MM.1S (cell line): Measurements from ENCODE around the gene NFATC3.
A peak's percentile ranks its signal among the peaks of the same experiment; 100 is the strongest.

Experiments used
- DNase-seq: peaks from one replicate; pipeline ENCODE4 v3.0.0-alpha.2; 2015
- H2AFZ ChIP-seq: fragments of 300-600 bp; sonication (generic); 2 replicates; pipeline ENCODE4 v1.6.0; 2016; ENCODE audit warnings: antibody characterized with exemption, low read length
- H3F3A ChIP-seq: fragments of 300-600 bp; sonication (generic); 2 replicates; pipeline ENCODE4 v1.6.1; 2016; ENCODE audit warnings: mild to moderate bottlenecking, antibody characterized with exemption, low read length, moderate library complexity, mixed read lengths; ENCODE audit not compliant: insufficient read depth
- H3K27ac ChIP-seq: fragments of 300-600 bp; sonication (generic); 2 replicates; pipeline ENCODE4 v1.5.1; 2016; ENCODE audit warnings: mild to moderate bottlenecking, low read length
- H3K27me3 ChIP-seq: fragments of 300-600 bp; sonication (generic); replicated peaks from 2 replicates; pipeline ENCODE4 v1.6.0; 2016; ENCODE audit warnings: low read length; ENCODE audit not compliant: insufficient read depth
- H3K36me3 ChIP-seq: fragments of 300-600 bp; sonication (generic); replicated peaks from 2 replicates; pipeline ENCODE4 v1.6.1; 2016; ENCODE audit warnings: mild to moderate bottlenecking, low read length, mixed read lengths; ENCODE audit not compliant: insufficient read depth
- H3K4me1 ChIP-seq: fragments of 300-600 bp; sonication (generic); 2 replicates; pipeline ENCODE4 v1.6.1; 2016; ENCODE audit warnings: low read length, mixed read lengths
- H3K4me2 ChIP-seq: fragments of 300-600 bp; sonication (generic); 2 replicates; pipeline ENCODE4 v1.6.0; 2016; ENCODE audit warnings: low read depth, low read length
- H3K4me3 ChIP-seq: fragments of 300-600 bp; sonication (generic); 2 replicates; pipeline ENCODE4 v1.5.1; 2016; ENCODE audit warnings: low read length, mixed read lengths
- H3K79me2 ChIP-seq: fragments of 300-600 bp; sonication (generic); 2 replicates; pipeline ENCODE4 v1.6.1; 2016; ENCODE audit warnings: mixed run types, low read length, mixed read lengths
- H3K9ac ChIP-seq: fragments of 300-600 bp; sonication (generic); 2 replicates; pipeline ENCODE4 v1.6.1; 2016; ENCODE audit warnings: low read length, mixed read lengths
- H3K9me2 ChIP-seq: fragments of 300-600 bp; sonication (generic); replicated peaks from 2 replicates; pipeline ENCODE4 v1.6.1; 2016; ENCODE audit warnings: mild to moderate bottlenecking, low read length, mixed read lengths; ENCODE audit not compliant: insufficient read depth
- H3K9me3 ChIP-seq: fragments of 300-600 bp; sonication (generic); replicated peaks from 2 replicates; pipeline ENCODE4 v1.6.1; 2016; ENCODE audit warnings: mild to moderate bottlenecking, low read length, mixed read lengths; ENCODE audit not compliant: insufficient read depth
- H4K20me1 ChIP-seq: fragments of 300-600 bp; sonication (generic); 2 replicates; pipeline ENCODE4 v1.6.1; 2016; ENCODE audit warnings: mild to moderate bottlenecking, low read length, moderate library complexity, mixed read lengths; ENCODE audit not compliant: insufficient read depth
- CTCF ChIP-seq: fragments of 300-600 bp; sonication (generic); IDR thresholded peaks from 2 replicates; pipeline ENCODE4 v1.5.1; 2016; ENCODE audit warnings: antibody characterized with exemption, low read length, mixed read lengths
- EZH2 ChIP-seq: fragments of 300-600 bp; sonication (generic); optimal IDR thresholded peaks from 2 replicates; pipeline ENCODE3; 2017; ENCODE audit warnings: low read depth, mild to moderate bottlenecking, antibody characterized with exemption, low read length, mixed read lengths
- EZH2phosphoT487 ChIP-seq: fragments of 300-600 bp; sonication (generic); IDR thresholded peaks from 2 replicates; pipeline ENCODE4 v1.6.1; 2018; ENCODE audit warnings: antibody characterized with exemption, low read length

The NFATC3 gene

GRCh38 chr16:68251832-68252231 lies 166.7 kb downstream of the NFATC3 start:
- Histone ChIP-seq H3K9ac (peak overlapping the region; percentile 92), H3K4me3 (peak overlapping the region; percentile 48), H3K4me2 (peak overlapping the region; percentile 97), H3K9me2 (no peaks in the 10 kb centered on the region), H3K4me1 (peaks cover 89% of the 10 kb centered on the region), H3K36me3 (peaks cover 6% of the 10 kb centered on the region), H4K20me1 (no peaks in the 10 kb centered on the region), H3K79me2 (peaks cover 66% of the 10 kb centered on the region), H3F3A (peaks cover 55% of the 10 kb centered on the region), H3K9me3 (no peaks in the 10 kb centered on the region), H2AFZ (no peak overlapping the region), H3K27me3 (no peaks in the 10 kb centered on the region), H3K27ac (peak overlapping the region; percentile 100)
- TF ChIP-seq CTCF (peak; percentile 8; the same call in 1 of the 2 replicates), EZH2 (no peak)
- DNase-seq, result peak; percentile 93

GRCh38 chr16:68252383-68252782 lies 167.2 kb downstream of the NFATC3 start:
- H4K20me1 ChIP-seq, result no peaks in the 10 kb centered on the region
- peaks cover 87% of the 10 kb centered on the region for H3K4me1 ChIP-seq
- no peaks in the 10 kb centered on the region for H3K27me3 ChIP-seq
- H3K4me3 ChIP-seq, result peak overlapping the region; percentile 48
- no peaks in the 10 kb centered on the region for H3K9me3 ChIP-seq
- H3K9me2 ChIP-seq, result no peaks in the 10 kb centered on the region
- no peak overlapping the region for H2AFZ ChIP-seq
- H3K27ac ChIP-seq, result peak overlapping the region; percentile 100
- DNase-seq, result peak; percentile 86
- peak overlapping the region; percentile 97 for H3K4me2 ChIP-seq
- no peak for TF ChIP-seq EZH2phosphoT487
- no peak for TF ChIP-seq EZH2
- TF ChIP-seq CTCF, result no peak
- peaks cover 6% of the 10 kb centered on the region for H3K36me3 ChIP-seq
- peak overlapping the region; percentile 92 for H3K9ac ChIP-seq
- peaks cover 61% of the 10 kb centered on the region for H3K79me2 ChIP-seq
- peaks cover 60% of the 10 kb centered on the region for H3F3A ChIP-seq

GRCh38 chr16:68253721-68254120 lies 168.6 kb downstream of the NFATC3 start:
- H3K4me1 ChIP-seq, result peaks cover 89% of the 10 kb centered on the region
- H3K79me2 ChIP-seq, result peaks cover 56% of the 10 kb centered on the region
- no peaks in the 10 kb centered on the region for H3K27me3 ChIP-seq
- H3K4me3 ChIP-seq, result no peak overlapping the region
- peak overlapping the region; percentile 100; the same call in 1 of the 2 replicates for H3K27ac ChIP-seq
- H2AFZ ChIP-seq, result no peak overlapping the region
- no peak overlapping the region for H3K9ac ChIP-seq
- no peak overlapping the region; the same call in 1 of the 2 replicates for H3K4me2 ChIP-seq
- H4K20me1 ChIP-seq, result no peaks in the 10 kb centered on the region
- no peaks in the 10 kb centered on the region for H3K9me3 ChIP-seq
- no peaks in the 10 kb centered on the region for H3K9me2 ChIP-seq
- H3F3A ChIP-seq, result peaks cover 74% of the 10 kb centered on the region
- DNase-seq, result no peak
- no peak for TF ChIP-seq CTCF
- TF ChIP-seq EZH2phosphoT487, result no peak
- TF ChIP-seq EZH2, result no peak
- peaks cover 6% of the 10 kb centered on the region for H3K36me3 ChIP-seq
